ENCODE measurements around the gene MCTP2. TPM values are rescaled to one million over a fixed set of nuclear protein-coding genes. Genes with fewer than 3 reads are reported as not detected.

Gene MCTP2
- polyA plus RNA-seq, 3 donors: 2.4 to 7.4 (median 7.3) TPM

- Mint-ChIP-seq H3K9me3 (peaks cover 0 to 6% (median 2%) of the 10 kb centered on the region in 7 donors), H3K27ac (no peak overlapping the region)
- no peak overlapping the region for H3K9ac ChIP-seq (ENCODE audit: insufficient read depth, low read length, poor library complexity, severe bottlenecking)
Observed at GRCh38 chr15:94480289-94480834, 249.0 kb downstream of the MCTP2 start.

GRCh38 chr15:94485148-94485719 is 253.9 kb downstream of the MCTP2 start:
- H3K27ac ChIP-seq (ENCODE audit: low read depth in 1 of 2, low read length in 2 of 2): no peak overlapping the region
- no peak overlapping the region for H2AFZ ChIP-seq (ENCODE audit: insufficient read depth, low read depth, low read length, poor library complexity, severe bottlenecking)
- no peak for TF ChIP-seq CTCF (IDR thresholded peaks at IDR 0.05)
- no peak overlapping the region for H3K9ac ChIP-seq (ENCODE audit: insufficient read depth, low read length, poor library complexity, severe bottlenecking)
- no peak overlapping the region for H3K4me2 ChIP-seq (replicated peaks; ENCODE audit: extremely low read depth, low read length, poor library complexity, severe bottlenecking)
- no peaks in the 10 kb centered on the region for H3K79me2 ChIP-seq (ENCODE audit: insufficient read depth, low read length)
- Mint-ChIP-seq H3K36me3 (peaks cover 9 to 25% of the 10 kb centered on the region in 2 donors), H3K27me3 (ENCODE audit: low read depth in 3 of 3) (peaks cover 1 to 16% (median 9%) of the 10 kb centered on the region in 3 donors), H3K4me1 (no peaks in the 10 kb centered on the region), H3K4me3 (no peak overlapping the region), H3K9me3 (peaks cover 0 to 11% (median 2%) of the 10 kb centered on the region in 7 donors), H3K27ac (peak overlapping the region in 1 of 7 donors; percentile 4)
- H3K4me1 ChIP-seq (ENCODE audit: control insufficient read depth in 1 of 2, insufficient read depth in 2 of 2, low read length in 2 of 2): no peaks in the 10 kb centered on the region
- no peak for DNase-seq
- H3K9me3 ChIP-seq (replicated peaks in 1 of 2; ENCODE audit: control insufficient read depth in 1 of 2, insufficient read depth in 1 of 2, low read length in 2 of 2): peaks cover 0 to 5% of the 10 kb centered on the region in 2 donors
- H4K20me1 ChIP-seq (ENCODE audit: insufficient read depth, low read length): no peaks in the 10 kb centered on the region
- no peak overlapping the region for H3K4me3 ChIP-seq (replicated peaks in 1 of 3; ENCODE audit: low read depth in 2 of 3, low read length in 3 of 3)
- intact Hi-C loops (cut with micrococcal nuclease): no loop called here
- 84% methylated on average over 3 of the region's 3 CpGs for WGBS (ENCODE audit: insufficient coverage)
- no peaks in the 10 kb centered on the region for H3K27me3 ChIP-seq (ENCODE audit: control insufficient read depth in 2 of 2, insufficient read depth in 2 of 2, low read length in 2 of 2)
- H3K36me3 ChIP-seq (replicated peaks in 1 of 2; ENCODE audit: control insufficient read depth in 1 of 2, insufficient read depth in 2 of 2, low read length in 2 of 2): no peaks in the 10 kb centered on the region

More at GRCh38 chr15:94480289-94480834, 249.0 kb downstream of the MCTP2 start:
- H3K4me1 ChIP-seq (ENCODE audit: control insufficient read depth in 1 of 2, insufficient read depth in 2 of 2, low read length in 2 of 2): no peaks in the 10 kb centered on the region
- H4K20me1 ChIP-seq (ENCODE audit: insufficient read depth, low read length): no peaks in the 10 kb centered on the region
- WGBS (ENCODE audit: insufficient coverage): no CpG with 5 or more reads among the region's 4 CpGs
- H2AFZ ChIP-seq (ENCODE audit: insufficient read depth, low read depth, low read length, poor library complexity, severe bottlenecking): no peak overlapping the region
- no peak overlapping the region for H3K27ac ChIP-seq (ENCODE audit: low read depth in 1 of 2, low read length in 2 of 2)
- H3K4me3 Mint-ChIP-seq: no peak overlapping the region
- peaks cover 0 to 28% of the 10 kb centered on the region in 2 donors for H3K36me3 ChIP-seq (replicated peaks in 1 of 2; ENCODE audit: control insufficient read depth in 1 of 2, insufficient read depth in 2 of 2, low read length in 2 of 2)
- peaks cover 0 to 5% of the 10 kb centered on the region in 2 donors for H3K9me3 ChIP-seq (replicated peaks in 1 of 2; ENCODE audit: control insufficient read depth in 1 of 2, insufficient read depth in 1 of 2, low read length in 2 of 2)
- no peaks in the 10 kb centered on the region for H3K4me1 Mint-ChIP-seq
- intact Hi-C loops (cut with micrococcal nuclease): no loop called here
- H3K79me2 ChIP-seq (ENCODE audit: insufficient read depth, low read length): no peaks in the 10 kb centered on the region
- no peak overlapping the region for H3K4me2 ChIP-seq (replicated peaks; ENCODE audit: extremely low read depth, low read length, poor library complexity, severe bottlenecking)
- H3K27me3 Mint-ChIP-seq (ENCODE audit: low read depth in 3 of 3): peaks cover 1 to 5% (median 2%) of the 10 kb centered on the region in 3 donors
- no peaks in the 10 kb centered on the region for H3K27me3 ChIP-seq (ENCODE audit: control insufficient read depth in 2 of 2, insufficient read depth in 2 of 2, low read length in 2 of 2)
- H3K4me3 ChIP-seq (replicated peaks in 1 of 3; ENCODE audit: low read depth in 2 of 3, low read length in 3 of 3): no peak overlapping the region
- DNase-seq: no peak
- peaks cover 37 to 74% of the 10 kb centered on the region in 2 donors for H3K36me3 Mint-ChIP-seq
- no peak for TF ChIP-seq CTCF (IDR thresholded peaks at IDR 0.05)

All from CD14-positive monocyte (primary cell).